GM19467 (cell line): ENCODE results near the gene DENND1A.
"Not testable (repeated sequence)": the region's sequence is repeated elsewhere in the genome, so short reads cannot be mapped to it uniquely, and the experiment has no call there.

Experiments used
- ATAC-seq: cut with Tn5 transposase; IDR thresholded peaks from one replicate; pipeline ENCODE4 v1.9.1; 2021; ENCODE audit warnings: mild to moderate bottlenecking, moderate library complexity; ENCODE audit not compliant: unreplicated experiment

DENND1A gene

GRCh38 chr9:123445981-123446610, 483.8 kb downstream of the DENND1A start:
- no peak for ATAC-seq

- ATAC-seq: no peak
Observed at GRCh38 chr9:123445116-123445515, 484.8 kb downstream of the DENND1A start.

- no peak for ATAC-seq
Observed at GRCh38 chr9:123441769-123442168, 488.2 kb downstream of the DENND1A start.

- ATAC-seq: no peak
Observed at GRCh38 chr9:123440256-123440655, 489.7 kb downstream of the DENND1A start.

GRCh38 chr9:123438821-123439220, 491.1 kb downstream of the DENND1A start:
- ATAC-seq: no peak

- no peak for ATAC-seq
Observed at GRCh38 chr9:123438321-123438720, 491.6 kb downstream of the DENND1A start.

- no peak for ATAC-seq
Observed at GRCh38 chr9:123437201-123437600, 492.7 kb downstream of the DENND1A start.

GRCh38 chr9:123435471-123435870, 494.5 kb downstream of the DENND1A start:
- ATAC-seq: no peak

- no peak for ATAC-seq
Observed at GRCh38 chr9:123434619-123435240, 495.2 kb downstream of the DENND1A start.

GRCh38 chr9:123432331-123433236, 497.3 kb downstream of the DENND1A start:
- ATAC-seq: no peak

- no peak for ATAC-seq
Observed at GRCh38 chr9:123431581-123431980, 498.3 kb downstream of the DENND1A start.

- not testable (repeated sequence) for ATAC-seq
Observed at GRCh38 chr9:123428450-123428849, 501.5 kb downstream of the DENND1A start.

GRCh38 chr9:123426406-123426805, 503.5 kb downstream of the DENND1A start:
- peak; percentile 82 for ATAC-seq

GRCh38 chr9:123425836-123426365, 504.0 kb downstream of the DENND1A start:
- no peak for ATAC-seq

- no peak for ATAC-seq
Observed at GRCh38 chr9:123425261-123425821, 504.6 kb downstream of the DENND1A start.

GRCh38 chr9:123424552-123425225, 505.2 kb downstream of the DENND1A start:
- no peak for ATAC-seq

GRCh38 chr9:123424131-123424530, 505.8 kb downstream of the DENND1A start:
- ATAC-seq: no peak

GRCh38 chr9:123423311-123423640, 506.6 kb downstream of the DENND1A start:
- ATAC-seq: no peak

GRCh38 chr9:123422635-123423310, 507.2 kb downstream of the DENND1A start:
- ATAC-seq: no peak

GRCh38 chr9:123421801-123422455, 508.0 kb downstream of the DENND1A start:
- no peak for ATAC-seq
